Body of pancreas (tissue), 4 donors: ENCODE data around the gene BHLHE40. TPM values are rescaled to one million over a fixed set of nuclear protein-coding genes. Genes with fewer than 3 reads are reported as not detected.

Experiments
- ATAC-seq: fragments of 150-250 bp; one replicate; pipeline ENCODE4 v1.9.1; 2016
- DNase-seq, 4 donors: peaks; one replicate each; pipeline ENCODE4 v3.0.0-alpha.2; 2019
- H3K27ac ChIP-seq, 4 donors: fragments of 200-600 bp; sonication (generic); 1 replicate in 3 of 4; 2 replicates in 1 of 4; pipeline versions ENCODE4 v1.5.1 to v1.6.1; 2016 to 2019; ENCODE audit warnings: mild to moderate bottlenecking in 1 of 4, mixed read lengths in 1 of 4, moderate library complexity in 1 of 4
- H3K27me3 ChIP-seq, 2 donors: fragments of 200-600 bp; sonication (generic); one replicate each; pipeline ENCODE4 v1.6.0; 2016; ENCODE audit warnings: mild to moderate bottlenecking in 1 of 2
- H3K36me3 ChIP-seq, 2 donors: fragments of 200-600 bp; sonication (generic); replicated peaks in 1 of 2; 2 replicates each; pipeline ENCODE4 v1.5.1; 2016; ENCODE audit warnings: low read depth in 2 of 2; ENCODE audit not compliant: insufficient read depth in 1 of 2
- H3K4me1 ChIP-seq: fragments of 200-600 bp; sonication (generic); one replicate; pipeline ENCODE4 v1.6.0; 2016
- H3K4me3 ChIP-seq, 2 donors: fragments of 200-600 bp; sonication (generic); 1 replicate in 1 of 2; 2 replicates in 1 of 2; pipeline ENCODE4 v1.5.1; 2016 to 2019
- H3K9me3 ChIP-seq, 3 donors: fragments of 200-600 bp; sonication (generic); 1 replicate in 2 of 3; 2 replicates in 1 of 3; pipeline ENCODE4 v1.5.1; 2016
- POLR2A ChIP-seq, 3 donors: fragments of 450-650 bp; IDR thresholded peaks; one replicate each; pipeline ENCODE4 v1.6.1; 2016; ENCODE audit warnings: antibody characterized with exemption in 3 of 3, mild to moderate bottlenecking in 2 of 3
- WGBS, 2 donors: methylation state at CpG; one replicate each; pipeline ENCODE4 v1.1.5; 2017; 5-methylcytosine and 5-hydroxymethylcytosine counted together
- intact Hi-C: fragments of 100-400 bp; cut with DNase I; formaldehyde crosslinking; loops from one replicate; pipeline ENCODE4 v1.15.1; 2023
- total RNA-seq, 2 donors: library from RNA; depleted of rRNA; stranded (reverse); fragments of >200 nt; gene quantifications; one replicate each; pipeline ENCODE4 v1.1.0, GENCODE V29; 2016
- TF ChIP-seq, protein P1 (sequence below), 7 experiments: fragments of 450-650 bp in 4 of 7; fragments of 200-600 bp in 3 of 7; sonication (generic) in 3 of 7; IDR thresholded peaks; one replicate each; pipeline ENCODE4 v1.5.1; 2016 to 2019; ENCODE audit warnings: antibody characterized with exemption in 7 of 7

Gene BHLHE40
- total RNA-seq, 2 donors from 2014 or later: 28.5 to 30.3 TPM

- Histone ChIP-seq H3K36me3 (no peaks in the 10 kb centered on the region), H3K4me1 (peaks cover 4% of the 10 kb centered on the region), H3K9me3 (no peaks in the 10 kb centered on the region), H3K27ac (peak overlapping the region in 3 of 4 donors; percentile 34 to 77 (median 47)), H3K27me3 (no peaks in the 10 kb centered on the region), H3K4me3 (no peak overlapping the region)
- intact Hi-C loops: no loop called here
- ATAC-seq: peak; percentile 71
- 83 to 89% methylated on average over 9 to 11 of the region's 11 CpGs for WGBS, 2 donors
- TF ChIP-seq, protein P1, sequence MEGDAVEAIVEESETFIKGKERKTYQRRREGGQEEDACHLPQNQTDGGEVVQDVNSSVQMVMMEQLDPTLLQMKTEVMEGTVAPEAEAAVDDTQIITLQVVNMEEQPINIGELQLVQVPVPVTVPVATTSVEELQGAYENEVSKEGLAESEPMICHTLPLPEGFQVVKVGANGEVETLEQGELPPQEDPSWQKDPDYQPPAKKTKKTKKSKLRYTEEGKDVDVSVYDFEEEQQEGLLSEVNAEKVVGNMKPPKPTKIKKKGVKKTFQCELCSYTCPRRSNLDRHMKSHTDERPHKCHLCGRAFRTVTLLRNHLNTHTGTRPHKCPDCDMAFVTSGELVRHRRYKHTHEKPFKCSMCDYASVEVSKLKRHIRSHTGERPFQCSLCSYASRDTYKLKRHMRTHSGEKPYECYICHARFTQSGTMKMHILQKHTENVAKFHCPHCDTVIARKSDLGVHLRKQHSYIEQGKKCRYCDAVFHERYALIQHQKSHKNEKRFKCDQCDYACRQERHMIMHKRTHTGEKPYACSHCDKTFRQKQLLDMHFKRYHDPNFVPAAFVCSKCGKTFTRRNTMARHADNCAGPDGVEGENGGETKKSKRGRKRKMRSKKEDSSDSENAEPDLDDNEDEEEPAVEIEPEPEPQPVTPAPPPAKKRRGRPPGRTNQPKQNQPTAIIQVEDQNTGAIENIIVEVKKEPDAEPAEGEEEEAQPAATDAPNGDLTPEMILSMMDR (IDR thresholded peaks at IDR 0.05): no peak
- peak in 1 of 3 donors; percentile 11 for TF ChIP-seq POLR2A (IDR thresholded peaks at IDR 0.05)
- peak in 3 of 4 donors; percentile 43 to 84 (median 66) for DNase-seq
These were observed 15.7 kb downstream of the BHLHE40 start for GRCh38 chr3:4994823-4995499.

DNA sequence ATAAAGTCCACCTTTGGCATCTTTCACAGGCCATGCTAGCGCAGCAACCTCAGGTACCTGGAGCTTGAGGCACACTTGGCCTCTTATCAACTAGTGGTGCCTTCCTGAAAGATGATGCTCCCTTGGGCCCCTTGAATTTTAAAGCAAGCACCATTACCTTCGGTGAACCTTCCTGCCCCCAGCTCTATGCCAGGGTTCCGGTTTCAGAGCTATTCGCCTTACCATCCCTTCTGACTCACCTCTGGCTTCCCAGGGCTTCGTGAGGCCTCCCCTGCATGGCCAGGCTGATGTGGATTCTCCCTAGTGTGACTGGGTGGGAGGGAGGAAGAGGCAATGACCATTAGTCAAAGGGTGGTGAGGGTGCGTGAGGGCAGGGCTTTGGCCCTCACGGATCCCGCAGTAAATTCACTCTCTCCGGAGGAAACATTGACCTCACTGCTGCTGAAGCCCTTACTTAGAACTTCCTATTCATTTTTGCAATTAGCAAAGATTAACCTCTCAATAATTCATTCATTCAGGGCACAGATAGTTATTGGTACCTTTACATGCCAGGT lies 16.3 kb downstream of the BHLHE40 start:
- intact Hi-C loops: no loop called here
- H3K4me3 ChIP-seq: no peak overlapping the region
- DNase-seq (peak in 1 of 4 donors; percentile 7), ATAC-seq (no peak)
- no peaks in the 10 kb centered on the region for H3K27me3 ChIP-seq
- TF ChIP-seq, protein P1 (IDR thresholded peaks at IDR 0.05): no peak
- TF ChIP-seq POLR2A (IDR thresholded peaks at IDR 0.05): no peak
- H3K36me3 ChIP-seq: no peaks in the 10 kb centered on the region
- H3K27ac ChIP-seq: peak overlapping the region in 1 of 4 donors; percentile 34
- H3K4me1 ChIP-seq: peaks cover 4% of the 10 kb centered on the region
- 92 to 95% methylated on average over 9 of the region's 9 CpGs for WGBS, 2 donors
- no peaks in the 10 kb centered on the region for H3K9me3 ChIP-seq

DNA sequence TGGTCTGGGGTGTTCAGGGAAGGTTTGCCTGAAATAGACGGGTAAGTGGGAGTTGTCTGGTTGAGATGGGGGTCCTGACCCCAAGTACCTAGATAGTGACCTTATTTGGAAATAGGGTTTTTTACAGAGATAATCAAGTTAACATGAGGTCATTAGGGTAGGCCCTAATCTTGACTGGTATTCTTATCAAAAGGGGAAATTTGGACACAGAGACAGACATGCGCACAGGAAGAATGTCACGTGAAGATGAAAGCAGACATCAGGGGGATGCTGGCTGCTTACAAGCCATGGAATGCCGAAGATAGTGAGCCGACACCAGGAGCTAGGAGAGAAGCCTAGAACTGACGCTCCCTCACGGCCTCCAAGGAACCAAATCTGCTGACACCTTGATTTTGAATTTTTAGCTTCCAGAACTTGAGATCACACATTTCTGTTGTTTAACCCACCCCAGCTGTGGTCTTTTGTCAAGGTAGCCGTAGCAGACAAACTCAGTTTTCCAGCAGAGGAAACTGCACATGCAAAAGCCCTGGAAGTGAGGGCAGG lies 17.1 kb downstream of the BHLHE40 start:
- 89 to 94% methylated on average over 8 of the region's 8 CpGs for WGBS, 2 donors
- no peak for DNase-seq
- intact Hi-C loops: no loop called here
- Histone ChIP-seq H3K9me3 (no peaks in the 10 kb centered on the region), H3K4me1 (peaks cover 4% of the 10 kb centered on the region), H3K36me3 (no peaks in the 10 kb centered on the region), H3K27me3 (no peaks in the 10 kb centered on the region), H3K4me3 (no peak overlapping the region), H3K27ac (no peak overlapping the region)
- TF ChIP-seq, protein P1 (IDR thresholded peaks at IDR 0.05): no peak
- TF ChIP-seq POLR2A (IDR thresholded peaks at IDR 0.05): no peak
- no peak for ATAC-seq

- Histone ChIP-seq H3K27me3 (no peaks in the 10 kb centered on the region), H3K4me3 (no peak overlapping the region), H3K4me1 (peaks cover 4% of the 10 kb centered on the region), H3K27ac (no peak overlapping the region), H3K9me3 (no peaks in the 10 kb centered on the region), H3K36me3 (no peaks in the 10 kb centered on the region)
- DNase-seq (no peak), ATAC-seq (no peak)
- 70 to 80% methylated on average over 11 of the region's 11 CpGs for WGBS, 2 donors
- intact Hi-C loops: no loop called here
- TF ChIP-seq, protein P1 (IDR thresholded peaks at IDR 0.05): no peak
- no peak for TF ChIP-seq POLR2A (IDR thresholded peaks at IDR 0.05)
These were observed 17.6 kb downstream of the BHLHE40 start for GRCh38 chr3:4996771-4997291.
